Measurements from ENCODE around the gene SMARCAD1.
"Not testable (repeated sequence)": the region's sequence is repeated elsewhere in the genome, so short reads cannot be mapped to it uniquely, and the experiment has no call there.

SMARCAD1 gene

DNA sequence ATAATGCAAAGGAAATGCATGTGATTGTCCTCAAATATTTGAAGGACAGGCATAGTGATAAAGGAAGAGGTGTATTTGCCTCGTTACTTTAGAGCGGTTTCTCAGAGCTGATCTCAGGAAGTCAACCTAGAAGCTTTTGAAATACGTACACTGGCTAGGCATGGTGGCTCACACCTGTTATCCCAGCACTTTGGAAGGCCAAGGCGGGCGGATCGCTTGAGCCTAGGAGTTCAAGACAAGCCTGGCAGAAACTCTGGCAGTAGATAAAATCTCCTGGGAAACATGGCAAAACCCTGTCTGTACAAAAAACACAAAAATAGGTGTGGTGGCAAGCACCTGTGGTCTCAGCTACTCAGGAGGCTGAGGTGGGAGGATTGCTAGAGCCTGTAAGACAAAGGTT, 24.9 kb downstream of the SMARCAD1 start:
- no peak for DNase-seq (ENCODE audit: low read depth in 2 of 2)

DNA sequence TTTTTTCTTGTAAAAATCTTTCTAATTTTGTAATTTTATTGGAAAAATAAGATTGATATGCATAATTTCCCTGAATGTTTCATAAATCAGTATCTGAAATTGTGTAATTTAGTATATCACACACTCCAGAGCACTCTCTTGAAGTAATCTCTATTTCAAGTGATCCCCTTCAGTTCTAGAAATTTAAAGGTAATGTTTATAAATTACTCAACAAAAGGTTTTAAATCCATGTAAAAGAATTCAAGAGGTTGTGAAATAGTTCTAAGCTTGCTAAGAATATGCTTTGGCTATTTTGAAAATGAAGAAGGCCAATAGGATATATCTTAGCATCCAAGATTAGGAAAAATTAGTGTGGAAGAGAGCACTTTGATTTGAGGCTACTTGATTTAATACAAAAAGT, 28.2 kb downstream of the SMARCAD1 start:
- no peak for DNase-seq (ENCODE audit: low read depth in 2 of 2)

DNA sequence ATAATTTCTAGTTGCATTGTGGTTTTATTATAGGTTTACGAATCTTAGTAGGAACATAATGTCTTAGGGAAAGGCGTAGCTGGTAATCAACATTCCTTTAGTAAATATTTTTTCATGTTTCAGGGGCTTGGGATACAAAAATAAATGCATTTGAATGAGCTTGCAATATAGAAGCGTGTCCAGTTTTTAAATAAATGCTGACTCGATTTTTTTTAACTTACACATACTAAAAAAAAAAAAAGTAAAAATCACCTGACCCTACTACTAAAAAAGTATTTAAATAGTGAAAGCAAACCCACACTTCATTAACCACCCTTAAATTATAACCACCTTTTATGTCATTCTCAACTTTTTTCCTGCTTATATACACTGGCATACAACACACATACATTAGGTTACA, 29.6 kb downstream of the SMARCAD1 start:
- DNase-seq (ENCODE audit: low read depth in 2 of 2) = no peak

DNA sequence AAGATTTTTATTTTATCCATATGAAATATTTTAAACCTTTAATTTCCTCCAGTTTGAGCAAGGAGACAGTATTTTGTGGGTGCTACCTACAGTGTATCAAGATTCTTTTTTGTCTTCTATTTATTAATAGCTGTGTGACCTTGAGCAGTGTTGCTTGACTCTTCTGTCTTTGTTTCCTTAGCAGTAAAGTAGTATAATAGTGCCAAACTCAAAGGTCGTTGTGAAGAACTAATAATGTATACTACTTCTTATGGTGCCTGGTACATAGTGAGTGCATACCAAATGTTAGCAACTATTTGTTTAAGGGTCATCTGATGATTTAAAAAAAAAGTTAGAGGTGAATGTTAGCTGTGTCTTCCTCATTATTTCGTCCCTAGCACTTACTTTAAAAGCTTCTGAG, 30.5 kb downstream of the SMARCAD1 start:
- no peak for DNase-seq (ENCODE audit: low read depth in 2 of 2)

DNA sequence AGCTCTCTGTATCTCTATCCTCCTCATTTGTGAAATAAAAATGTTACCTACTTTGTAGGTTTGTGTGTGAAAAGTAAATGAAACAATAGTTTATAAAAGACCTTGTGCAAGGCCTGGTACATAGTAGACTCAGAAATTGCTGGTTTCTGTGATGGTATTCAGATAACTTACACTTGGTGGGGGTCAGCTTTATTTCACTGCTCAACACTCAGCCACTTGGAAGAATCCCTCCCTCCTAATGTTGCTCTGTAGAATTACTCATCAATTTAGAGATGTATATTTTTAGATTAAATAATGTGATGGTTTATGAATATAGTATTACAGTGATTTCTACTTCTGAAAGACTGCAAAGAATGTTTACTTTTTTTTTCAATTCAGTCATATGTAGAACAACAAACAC, 32.7 kb downstream of the SMARCAD1 start:
- no peak for DNase-seq (ENCODE audit: low read depth in 2 of 2)

DNA sequence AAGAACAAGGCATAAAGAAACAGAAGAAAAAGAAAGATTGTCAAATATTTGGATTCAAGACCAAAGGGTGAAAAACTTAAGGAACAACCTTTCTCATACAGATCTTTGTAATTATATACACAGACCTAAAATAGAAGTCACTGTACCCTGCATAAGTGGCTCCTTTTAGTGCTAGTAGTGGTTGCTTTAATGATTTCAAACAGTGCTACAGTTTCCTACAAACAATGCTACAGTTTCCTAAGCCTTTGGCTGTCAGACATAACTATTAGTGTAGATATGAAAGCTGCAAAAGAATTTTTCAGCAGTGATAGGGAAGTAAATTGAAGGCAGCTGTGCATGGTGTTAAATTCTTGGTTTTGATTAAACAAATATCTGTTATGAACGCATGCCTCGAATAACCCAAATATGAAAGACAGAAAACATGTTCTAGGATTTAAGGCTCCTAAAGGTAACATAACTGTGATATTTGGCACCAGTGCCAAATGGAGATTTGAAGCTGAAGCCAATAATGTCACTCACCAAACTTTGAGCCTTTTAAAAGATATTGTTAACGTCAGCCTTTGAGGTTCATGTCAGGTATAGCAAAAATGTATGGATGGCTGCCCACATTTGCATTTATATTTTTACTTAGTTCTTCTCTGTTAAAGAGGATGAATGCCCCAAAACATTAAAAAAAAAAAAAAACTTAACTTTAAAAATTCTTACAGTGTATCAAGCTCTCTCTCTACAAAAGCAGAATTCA, 36.6 kb downstream of the SMARCAD1 start:
- DNase-seq (ENCODE audit: low read depth in 2 of 2) = no peak

DNA sequence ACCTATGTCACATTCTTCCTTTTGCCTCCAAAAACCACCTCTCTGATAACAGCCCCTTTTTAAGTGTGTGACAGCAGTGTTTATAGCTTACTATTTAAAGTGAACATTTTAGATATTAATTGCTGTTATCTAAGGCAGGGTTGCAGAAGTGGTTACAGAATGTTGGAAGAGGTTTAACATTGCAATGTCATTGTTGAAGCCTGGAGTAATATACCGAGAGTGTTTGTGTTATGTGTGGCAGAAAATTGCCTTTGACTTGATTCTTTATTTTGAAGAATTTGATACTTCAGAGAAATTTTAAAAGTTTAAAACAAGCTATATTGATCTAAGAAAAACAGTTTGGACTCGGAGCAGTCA, 37.1 kb downstream of the SMARCAD1 start:
- DNase-seq (ENCODE audit: low read depth in 2 of 2) = no peak

DNA sequence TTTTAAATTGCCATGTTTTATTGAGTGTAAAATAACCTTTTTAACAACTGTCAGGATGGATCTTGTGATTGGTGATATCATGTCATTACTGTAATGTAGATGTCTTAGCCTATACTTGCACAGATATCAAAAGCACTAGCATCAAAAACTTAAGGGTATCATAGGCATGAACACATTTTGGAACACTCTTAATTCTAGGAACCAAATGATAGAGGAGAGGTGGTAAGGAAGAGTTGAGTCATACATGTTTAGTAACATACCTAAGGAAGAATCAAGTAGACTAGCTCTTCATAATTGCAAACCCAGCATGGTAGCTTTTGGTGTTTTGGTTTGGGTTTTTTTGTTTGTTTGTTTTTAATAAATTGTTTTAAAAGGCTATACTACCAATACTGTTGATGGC, 43.4 kb downstream of the SMARCAD1 start:
- DNase-seq (ENCODE audit: low read depth in 2 of 2) = no peak

DNA sequence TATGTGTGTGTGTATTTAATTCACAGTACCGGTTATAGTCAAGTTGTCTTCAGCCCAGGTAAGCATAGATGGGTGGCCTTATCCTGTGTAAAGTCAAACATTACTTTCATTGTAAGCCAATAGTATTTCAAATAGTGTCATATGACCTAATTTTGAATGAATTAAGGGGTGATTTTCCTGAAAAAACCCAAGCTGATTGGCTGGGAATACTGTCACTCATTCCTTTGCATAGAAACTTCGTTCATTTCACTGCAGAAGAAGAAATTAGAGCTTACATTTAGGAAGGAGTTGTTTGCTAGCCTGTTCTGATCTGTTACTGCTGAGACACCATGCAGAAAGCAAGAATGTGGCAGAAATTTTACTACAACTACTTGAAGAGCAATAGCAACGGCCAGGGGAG, 45.4 kb downstream of the SMARCAD1 start:
- DNase-seq (ENCODE audit: low read depth in 2 of 2) = no peak

DNA sequence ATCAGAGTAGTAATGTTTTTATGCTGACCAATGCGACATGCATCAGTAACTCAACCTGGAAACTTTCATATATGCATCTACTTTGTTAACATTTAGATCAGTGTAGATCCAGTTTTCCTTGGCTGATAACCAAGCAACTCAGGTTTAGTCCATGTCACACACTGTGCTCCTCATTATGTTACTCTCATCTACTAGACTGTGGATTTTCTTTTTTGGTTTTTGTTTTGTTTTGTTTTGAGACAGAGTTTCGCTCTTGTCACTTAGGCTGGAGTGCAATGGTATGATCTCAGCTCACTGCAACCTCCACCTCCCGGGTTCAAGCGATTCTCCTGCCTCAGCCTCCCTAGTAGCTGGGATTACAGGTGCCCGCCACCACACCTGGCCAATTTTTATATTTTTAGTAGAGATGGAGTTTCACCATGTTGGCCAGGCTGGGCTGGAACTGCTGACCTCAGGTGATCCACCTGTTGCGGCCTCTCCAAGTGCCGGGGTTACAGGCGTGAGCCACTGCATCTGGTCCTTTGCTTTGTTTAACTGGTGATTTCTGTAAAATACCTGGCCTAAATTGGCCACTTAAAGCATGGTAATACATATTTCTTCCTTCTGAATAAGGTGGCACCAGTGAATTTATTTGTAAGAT, 48.6 kb downstream of the SMARCAD1 start:
- no peak for DNase-seq (ENCODE audit: low read depth in 2 of 2)

DNA sequence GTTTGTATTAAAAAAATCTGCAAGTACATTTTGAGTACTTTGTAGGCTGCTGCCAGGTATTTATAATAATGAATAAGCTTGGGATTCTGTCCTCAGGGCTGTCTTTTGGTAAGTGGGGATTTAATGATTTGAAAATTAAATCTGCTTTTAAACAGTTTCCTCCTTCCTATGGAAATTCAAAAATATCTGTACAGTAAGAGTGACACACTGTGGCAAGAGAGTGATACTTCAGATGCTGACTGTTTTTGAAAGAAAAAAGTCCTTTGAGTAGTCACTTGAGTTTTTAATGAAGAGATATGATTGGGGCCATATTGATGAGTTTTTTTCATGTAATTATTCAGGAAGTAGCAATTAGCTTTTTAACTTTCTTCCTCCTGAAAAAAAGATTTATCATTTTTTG, 49.2 kb downstream of the SMARCAD1 start:
- DNase-seq (ENCODE audit: low read depth in 2 of 2) = no peak

DNA sequence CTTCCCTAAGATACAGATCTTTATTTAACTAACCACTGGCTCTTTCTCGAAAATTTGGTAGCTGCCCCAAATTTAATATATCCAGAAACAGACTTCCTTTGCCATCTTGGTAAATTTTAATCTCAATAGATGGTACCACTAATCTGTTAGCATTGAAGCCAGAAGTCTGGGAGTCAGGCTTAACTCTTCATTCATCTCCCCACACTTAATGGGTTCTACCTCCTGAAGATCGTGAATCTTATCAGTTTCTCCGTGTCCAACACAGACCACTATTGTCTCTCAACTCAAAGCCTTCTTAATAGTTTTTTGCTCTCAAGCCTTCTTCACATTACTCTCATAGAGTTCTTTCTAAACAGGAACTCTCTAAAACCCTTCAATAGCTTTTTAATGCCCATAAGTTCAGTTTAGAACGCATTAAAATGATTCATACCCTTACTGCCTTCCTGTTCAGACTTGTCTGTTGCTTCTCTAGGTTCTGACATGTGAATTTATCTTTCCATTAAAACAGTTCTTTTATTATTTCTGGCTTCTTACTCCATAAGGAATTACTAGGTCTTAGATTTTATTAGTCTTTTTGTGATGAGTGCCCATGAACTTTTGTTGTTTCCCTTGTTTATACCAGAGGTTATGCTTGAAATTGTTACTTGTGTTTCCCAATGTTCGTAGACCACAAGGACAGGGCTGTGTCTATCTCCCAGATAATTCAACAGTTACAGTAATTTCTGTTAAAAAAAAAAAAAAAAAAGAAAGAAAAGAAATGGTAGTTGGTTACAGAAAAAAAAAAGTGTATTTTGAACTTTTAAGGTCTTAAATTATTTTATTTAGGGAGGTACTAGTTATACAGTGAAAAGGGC, 54.7 kb downstream of the SMARCAD1 start:
- no peak for DNase-seq (ENCODE audit: low read depth in 2 of 2)

DNA sequence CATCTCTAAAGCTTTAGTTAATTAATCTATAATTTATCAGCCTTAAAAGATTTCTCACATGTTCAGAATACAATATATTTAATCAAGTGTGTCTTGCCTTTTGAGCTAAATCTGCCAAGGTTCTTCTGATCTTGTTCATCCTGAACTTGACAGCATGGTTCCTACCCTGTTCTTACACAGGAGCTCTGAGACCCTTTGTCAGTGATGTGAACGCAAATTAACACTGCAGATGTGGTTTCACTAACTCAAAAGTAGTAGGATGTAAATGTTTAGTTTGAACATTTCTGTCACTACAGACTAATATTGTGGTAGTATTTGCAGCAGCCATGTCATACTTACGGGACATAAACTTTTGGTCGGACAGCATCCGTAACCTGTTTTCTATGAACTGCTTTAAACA, 59.4 kb downstream of the SMARCAD1 start:
- no peak for DNase-seq (ENCODE audit: low read depth in 2 of 2)

DNA sequence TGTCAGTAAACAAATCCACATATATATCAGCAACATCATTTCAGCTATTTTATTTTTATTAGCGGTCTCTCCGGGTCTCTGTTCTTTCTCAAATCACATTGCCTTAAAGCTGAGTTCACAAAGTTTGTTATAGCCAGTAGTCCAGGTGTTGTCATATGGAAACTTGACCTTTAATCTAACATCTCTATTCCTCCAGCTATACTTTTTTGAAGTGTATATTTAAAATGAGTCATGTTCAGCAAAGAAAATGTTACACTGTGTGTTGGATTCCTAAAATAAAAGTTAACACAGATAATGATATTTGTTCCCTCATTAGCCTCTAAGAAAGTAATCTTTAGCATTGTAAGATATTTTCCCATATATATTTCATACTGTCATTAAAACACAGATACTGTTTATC, 63.6 kb downstream of the SMARCAD1 start:
- no peak for DNase-seq (ENCODE audit: low read depth in 2 of 2)

DNA sequence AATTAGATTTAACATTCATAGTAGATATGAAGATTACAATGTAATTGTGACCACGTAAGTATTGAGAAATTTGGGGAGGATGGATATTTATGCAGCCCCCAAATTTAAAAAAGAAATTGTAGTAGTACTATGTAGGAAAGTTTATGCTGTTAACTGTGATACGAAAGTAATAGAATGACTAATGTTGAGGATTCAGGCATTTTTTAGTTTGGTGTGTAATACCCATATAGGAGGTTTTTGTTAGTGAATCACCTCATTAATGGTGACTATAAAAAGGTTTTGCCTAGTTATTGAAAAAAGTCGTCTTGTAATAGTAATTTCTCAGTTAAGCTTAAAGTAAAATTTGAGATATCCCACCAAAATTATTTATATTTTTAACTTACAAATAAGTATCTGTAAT, 67.2 kb downstream of the SMARCAD1 start:
- DNase-seq (ENCODE audit: low read depth in 2 of 2) = no peak

DNA sequence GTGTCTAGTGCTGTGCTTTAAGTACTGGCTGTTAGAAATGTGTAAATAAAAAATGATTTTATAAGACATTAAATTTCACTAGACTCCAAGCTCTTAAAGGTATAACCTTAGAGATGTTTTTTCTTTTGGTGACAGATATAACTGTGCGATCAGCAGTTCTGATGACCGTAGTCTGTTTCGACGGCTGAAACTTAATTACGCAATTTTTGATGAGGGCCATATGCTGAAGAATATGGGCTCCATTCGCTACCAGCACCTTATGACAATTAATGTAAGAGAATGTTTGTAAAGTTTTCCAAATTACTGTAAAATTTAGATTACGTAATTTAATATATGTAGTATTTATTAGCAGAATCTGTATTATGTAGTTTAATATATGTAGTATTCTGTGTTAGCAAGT, 68.5 kb downstream of the SMARCAD1 start:
- no peak for DNase-seq (ENCODE audit: low read depth in 2 of 2)

DNA sequence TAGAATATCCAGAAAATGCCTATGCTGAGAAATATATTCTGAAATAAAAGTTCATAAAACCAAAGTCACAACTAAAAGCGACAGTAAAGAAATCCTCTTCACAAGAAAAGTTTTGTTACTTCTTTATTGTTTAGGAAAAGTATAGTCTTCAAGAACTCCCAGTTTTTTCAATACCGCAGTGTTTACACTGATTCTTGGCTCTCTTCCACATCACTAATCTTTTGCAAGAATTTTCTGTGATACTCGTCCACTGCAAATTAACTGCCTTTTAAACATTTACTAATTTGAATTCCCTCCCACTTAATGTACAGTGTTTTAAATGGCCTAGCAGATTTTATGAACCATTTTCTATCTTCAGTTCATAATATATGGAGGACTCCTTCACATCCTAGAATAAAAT, 69.9 kb downstream of the SMARCAD1 start:
- DNase-seq (ENCODE audit: low read depth in 2 of 2) = no peak

DNA sequence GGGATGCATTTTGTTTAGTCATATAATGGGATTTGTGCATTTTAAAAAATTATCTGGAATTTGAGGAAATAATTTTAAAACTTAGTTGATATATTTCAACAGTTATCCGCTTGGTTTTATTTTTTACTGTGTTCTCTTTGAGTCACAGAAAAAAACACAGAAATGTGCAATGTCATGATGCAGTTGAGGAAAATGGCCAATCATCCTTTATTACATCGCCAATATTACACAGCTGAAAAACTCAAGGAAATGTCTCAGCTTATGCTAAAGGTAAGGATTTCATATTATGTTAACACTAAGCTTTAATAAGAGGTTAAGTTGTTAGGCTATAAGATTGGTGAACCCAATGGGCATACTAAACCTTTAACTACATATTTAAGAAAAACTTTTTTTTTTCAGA, 71.1 kb downstream of the SMARCAD1 start:
- no peak for DNase-seq (ENCODE audit: low read depth in 2 of 2)

DNA sequence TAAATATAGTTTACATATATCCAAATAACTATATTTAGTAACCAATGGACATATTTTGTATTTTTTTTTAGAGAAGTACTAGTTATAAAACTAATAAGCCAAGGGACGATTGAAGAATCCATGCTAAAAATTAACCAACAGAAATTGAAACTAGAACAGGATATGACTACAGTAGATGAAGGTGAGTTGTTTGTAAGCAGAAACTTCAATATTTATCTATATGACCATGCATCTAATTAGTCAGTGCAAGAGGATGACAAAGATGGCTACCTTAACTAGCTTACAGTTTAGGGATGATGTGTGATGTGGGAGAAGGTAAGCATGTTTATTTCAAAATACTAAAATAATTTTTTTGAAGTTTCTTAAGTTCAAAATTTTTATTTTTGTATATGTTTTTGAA, 77.2 kb downstream of the SMARCAD1 start:
- no peak for DNase-seq (ENCODE audit: low read depth in 2 of 2)

DNA sequence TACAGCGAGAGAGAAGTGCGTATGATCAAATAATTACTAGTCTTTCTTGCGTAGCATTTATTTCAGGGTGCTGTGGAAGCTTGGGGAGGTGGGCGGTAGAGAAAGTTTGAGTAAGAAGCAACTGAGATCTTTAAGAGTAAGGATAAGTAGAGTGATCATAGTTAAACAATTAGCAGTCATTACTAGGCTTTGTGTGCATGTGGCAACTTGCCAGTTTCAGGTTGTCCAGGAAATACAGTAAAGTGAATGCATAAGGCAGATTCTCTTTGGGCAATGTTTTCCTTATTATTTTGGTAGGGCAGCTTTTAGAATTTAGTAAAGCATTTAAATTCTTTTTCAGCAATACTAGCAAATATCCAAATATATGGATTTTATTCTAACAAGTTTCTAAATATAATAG, 78.0 kb downstream of the SMARCAD1 start:
- no peak for DNase-seq (ENCODE audit: low read depth in 2 of 2)

DNA sequence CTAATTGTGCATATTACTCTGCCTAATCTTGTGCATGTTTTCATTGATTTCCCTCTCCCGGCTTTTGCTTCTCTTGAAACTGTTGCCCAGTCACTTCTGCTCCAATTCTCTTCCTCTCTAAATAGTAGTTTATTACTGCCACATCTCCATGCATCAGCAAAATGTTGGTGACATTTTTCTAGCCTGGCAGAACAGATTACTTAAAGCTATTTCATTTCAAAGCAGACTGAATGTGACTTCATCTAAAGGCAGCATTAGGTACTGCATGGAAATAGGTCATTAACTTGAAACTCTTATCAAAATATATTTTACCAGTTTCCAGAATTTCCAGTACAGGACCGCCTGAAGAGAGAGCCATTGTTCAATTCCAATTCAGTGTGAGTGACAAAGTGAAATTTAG, 82.6 kb downstream of the SMARCAD1 start:
- DNase-seq (ENCODE audit: low read depth in 2 of 2) = no peak

DNA sequence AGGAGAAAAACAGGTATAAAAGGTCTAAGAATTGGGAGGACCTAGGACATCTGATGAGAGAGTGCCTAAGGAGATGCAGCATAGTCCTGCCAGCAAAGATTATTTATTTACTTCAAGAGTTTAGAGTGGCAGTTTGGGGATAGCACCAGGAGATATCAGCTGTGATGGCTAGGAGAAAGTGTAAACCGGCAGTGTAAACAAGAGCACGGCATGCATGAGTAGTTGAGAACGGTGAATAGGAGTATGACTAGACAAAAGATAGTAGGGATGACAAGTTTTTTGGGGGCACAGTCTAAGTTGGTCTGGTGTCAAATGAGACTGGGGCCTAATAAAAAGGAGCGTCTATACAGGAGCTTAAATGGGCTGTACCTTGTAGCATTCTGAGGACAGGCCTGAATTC, 86.3 kb downstream of the SMARCAD1 start:
- DNase-seq (ENCODE audit: low read depth in 2 of 2) = not testable (repeated sequence)

DNA sequence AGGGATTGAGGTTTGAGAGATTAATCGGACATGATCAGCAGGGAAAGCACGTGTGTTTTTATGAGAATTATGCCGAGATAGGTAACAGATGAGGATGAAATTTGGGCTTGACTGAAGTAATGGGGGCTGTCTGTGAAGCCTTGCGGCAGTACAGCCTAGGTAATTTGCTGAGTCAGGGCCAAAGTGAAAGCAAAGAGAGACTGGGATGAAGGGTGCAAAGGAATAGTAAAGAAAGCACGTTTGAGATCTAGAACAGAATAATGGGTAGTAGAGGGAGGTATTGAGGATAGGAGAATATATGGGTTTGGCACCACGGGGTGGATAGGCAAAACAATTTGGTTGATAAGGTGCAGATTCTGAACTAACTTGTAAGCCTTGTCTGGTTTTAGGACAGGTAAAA, 87.8 kb downstream of the SMARCAD1 start:
- DNase-seq (ENCODE audit: low read depth in 2 of 2) = not testable (repeated sequence)

Measured in activated CD4-positive, alpha-beta T cell treated with anti-CD3 and anti-CD28 coated beads for 24 hours (primary cell).